T1000 (cell line): Measurements from ENCODE around the gene NUP160.
"Not testable (repeated sequence)": the region's sequence is repeated elsewhere in the genome, so short reads cannot be mapped to it uniquely, and the experiment has no call there.

Experiments
- DNase-seq: peaks from one replicate; lab custom pipeline; 2025; ENCODE audit warnings: mixed read lengths; lab: John Stamatoyannopoulos, UW

The NUP160 gene

DNA sequence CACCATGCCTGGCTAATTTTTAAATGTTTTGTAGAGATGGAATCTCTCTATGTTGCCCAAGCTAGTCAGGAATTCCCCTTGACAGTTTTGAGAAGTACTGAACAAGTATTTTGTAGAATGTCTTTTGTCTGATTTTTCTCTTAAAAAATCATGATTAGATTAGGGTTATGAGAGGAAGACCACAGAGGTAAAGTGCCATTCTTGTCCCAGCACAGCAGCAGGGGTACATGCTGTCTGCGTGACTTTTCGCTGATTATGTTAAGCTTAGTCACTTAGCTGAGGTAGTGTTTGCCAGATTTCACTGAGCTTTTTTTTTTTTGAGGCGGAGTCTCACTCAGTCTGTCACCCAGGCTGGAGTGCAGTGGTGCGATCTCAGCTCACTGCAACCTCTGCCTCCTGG, 13.6 kb upstream of the NUP160 start:
- no peak for DNase-seq

DNA sequence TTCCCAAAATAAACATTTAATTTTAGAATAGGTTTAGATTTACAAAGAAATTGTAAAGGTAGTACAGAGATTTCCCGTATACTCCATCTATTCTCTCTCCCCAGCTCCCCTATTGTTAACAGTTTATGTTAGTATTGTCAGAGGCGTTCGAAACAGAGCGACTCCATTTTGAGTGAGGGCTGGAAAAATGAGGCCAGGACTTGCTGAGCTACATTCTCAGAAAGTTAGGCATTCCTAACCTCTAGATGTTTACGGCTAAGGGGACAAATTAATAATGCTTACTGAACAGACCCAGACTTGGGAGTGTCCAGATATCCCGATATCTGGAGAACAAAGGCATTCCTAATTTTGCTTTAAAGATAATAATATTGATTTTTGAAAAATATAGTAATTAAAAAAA, 12.4 kb upstream of the NUP160 start:
- no peak for DNase-seq

DNA sequence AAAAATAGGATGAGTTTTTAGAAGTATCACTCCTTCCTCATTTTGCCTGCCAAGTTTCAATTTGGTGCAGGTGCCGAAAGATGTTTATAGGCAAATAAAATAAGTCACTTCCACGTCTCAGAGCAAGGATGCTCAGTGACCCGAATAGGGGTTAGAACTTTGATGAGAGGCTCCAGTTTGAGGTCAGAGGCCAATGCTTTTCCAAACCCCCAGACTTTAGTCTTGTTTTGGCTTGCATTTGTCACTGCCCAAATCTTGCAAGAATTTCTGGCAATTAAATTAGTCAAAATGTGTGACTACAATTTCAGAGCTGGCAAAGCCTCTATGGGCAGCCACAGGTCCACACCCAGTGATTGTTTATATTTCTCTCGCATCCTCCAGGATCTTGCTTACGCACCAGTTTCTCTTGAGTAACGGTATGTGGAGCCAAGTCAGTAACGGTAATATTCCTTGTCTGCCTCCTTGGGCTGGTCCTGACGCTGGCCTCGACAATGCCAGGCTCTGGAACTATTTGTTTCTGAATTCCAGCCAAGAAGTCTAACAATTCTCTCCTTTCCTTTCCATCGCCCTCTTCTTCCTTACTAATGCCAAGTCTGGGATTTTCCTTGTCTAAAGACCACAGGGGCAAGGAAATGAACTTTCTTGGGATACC, 9.9 kb upstream of the NUP160 start:
- no peak for DNase-seq

DNA sequence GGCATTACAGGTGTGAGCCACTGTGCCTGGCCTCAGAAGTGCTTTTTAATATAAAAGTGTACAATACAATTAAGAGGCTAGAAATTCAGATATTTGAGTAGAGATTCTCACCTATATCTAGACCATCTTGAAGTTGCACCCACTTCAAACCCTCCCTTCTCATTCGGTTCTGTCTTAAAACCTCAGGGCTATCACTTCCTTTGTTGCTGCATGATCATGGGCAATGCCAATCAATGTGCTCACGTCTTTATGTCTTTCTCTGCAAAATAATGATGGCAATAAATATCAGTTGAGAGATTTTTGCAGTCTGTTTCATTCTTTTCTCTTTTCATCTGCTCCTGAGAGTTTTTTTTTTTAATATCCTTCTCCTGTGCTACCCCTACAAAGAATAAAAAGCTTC, 9.3 kb upstream of the NUP160 start:
- DNase-seq: no peak

DNA sequence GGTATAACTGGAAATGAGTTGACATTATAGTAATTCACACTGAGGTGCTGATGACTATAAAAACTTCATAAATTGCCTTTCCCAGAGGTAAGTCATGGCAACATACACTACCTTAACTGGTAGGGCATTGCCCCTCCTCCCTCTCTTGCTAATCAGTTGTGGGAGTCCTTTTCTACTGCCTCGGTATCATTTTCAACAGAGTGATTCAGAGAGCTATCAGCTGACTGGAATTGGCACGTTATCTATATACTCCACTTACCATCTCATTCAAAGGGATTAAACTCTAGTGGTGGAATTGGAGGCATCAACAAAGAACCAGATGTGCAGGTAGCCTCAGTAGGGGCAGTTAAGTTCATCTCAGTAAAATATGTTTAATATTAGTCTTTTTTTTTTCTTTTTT, 8.0 kb upstream of the NUP160 start:
- no peak for DNase-seq

DNA sequence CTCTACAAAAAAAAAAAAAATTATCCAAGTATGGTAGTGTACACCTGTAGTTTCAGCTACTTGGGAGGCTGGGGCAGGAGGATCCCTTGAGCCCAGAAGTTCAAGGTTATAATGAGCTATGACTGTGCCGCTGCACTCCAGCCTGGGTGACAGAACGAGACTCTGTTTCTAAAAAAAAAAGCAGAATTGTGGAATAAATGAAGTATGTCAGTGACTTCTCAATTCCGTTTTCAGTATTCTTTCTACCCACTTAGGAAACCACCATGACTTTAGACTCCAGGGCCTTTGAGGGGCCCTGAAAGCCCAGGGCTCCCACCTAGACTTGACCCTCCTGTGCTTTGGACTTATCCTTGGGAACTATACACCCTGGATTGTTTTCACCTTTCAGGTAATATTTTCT, 6.5 kb upstream of the NUP160 start:
- no peak for DNase-seq

DNA sequence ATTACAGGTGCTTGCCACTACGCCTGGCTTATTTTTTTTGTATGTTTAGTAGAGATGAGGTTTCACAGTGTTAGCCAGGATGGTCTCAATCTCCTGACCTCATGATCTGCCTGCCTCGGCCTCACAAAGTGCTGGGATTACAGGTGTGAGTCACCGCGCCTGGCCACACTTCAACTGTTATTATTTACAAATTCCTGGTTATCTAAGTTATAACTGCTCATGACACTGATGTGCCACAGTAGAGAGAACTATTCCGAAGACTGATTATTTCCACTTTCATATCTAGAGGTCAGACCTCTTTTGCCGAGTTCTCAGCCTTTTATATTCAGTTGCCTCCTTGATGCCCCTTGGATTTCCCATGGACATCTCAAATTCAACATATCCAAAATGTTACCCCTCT, 3.9 kb upstream of the NUP160 start:
- DNase-seq: no peak

DNA sequence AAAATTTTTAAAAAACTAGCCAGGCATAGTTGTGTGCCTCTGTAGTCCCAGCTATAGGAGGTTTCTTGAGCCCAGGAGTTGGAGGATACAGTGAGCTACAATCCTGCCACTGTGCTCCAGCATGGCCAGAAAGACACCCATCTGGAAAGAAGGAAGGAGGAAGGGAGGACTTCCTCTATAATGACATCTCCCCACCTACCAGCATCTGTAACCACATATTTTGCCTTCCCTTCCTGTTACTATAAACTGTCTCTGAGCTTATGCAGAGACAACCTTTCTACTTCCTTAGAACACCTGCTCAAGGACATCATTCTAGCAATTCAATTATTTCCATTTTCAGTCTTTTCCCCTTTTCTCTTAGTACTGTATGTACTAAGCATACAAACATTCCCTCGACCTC, 2.2 kb upstream of the NUP160 start:
- no peak for DNase-seq

DNA sequence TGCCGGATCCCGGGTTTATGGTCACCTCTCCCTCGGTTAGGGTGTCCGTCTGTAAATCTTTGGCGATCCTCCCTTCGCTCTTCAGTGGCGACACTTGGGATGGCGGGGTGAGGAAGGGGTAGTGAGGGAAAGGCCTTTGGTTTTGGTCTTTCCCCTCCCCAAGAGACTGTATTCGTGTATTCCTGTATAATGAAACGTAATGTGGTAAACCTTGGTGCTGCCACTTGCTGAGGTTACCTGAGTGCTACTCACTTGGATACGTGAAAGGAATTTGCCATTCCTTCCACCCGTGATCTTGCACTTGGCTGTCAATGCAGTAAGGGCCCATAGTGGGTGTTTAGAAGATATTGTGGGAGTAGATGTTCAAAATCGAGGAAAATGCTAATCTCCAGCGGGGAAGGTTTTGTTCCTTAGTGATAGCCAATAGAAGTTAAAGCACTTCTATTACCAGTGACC, 578 bp upstream of the NUP160 start:
- no peak for DNase-seq

DNA sequence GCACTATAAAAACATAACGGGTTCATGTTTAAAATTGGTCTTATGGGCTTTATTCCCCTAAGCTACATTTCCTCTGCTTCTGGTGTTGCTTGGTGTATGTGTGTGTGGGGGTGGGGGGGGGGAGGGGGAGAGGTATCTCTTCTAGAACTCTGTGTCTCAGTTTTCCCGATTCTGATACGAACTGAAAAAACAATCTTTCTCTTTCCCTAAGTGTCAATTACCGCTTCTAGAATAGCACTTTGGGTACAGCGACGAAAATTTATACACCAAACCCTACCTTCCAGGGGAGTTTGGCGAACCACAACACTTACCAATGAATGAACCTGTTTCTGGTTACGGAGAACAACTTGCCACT, 636 bp downstream of the NUP160 start:
- DNase-seq: no peak

DNA sequence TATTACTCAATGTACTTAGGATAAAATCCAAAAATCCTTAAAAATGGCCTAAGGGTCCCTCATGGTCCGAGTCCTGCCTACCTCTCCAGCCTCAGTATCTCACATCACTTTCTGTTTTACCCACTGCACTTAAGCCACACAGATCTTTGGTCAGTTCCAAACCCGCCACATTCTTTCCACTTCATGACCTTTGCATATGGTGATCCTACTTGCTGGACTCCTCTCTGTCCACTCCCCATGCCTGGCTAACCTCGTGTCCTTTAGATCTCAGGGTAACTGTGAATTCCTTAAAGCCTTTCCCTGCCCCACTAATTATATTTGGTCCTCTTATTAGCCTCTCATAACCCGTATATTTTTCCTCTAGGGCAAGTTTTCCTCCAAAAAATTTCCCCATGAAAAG, 1.2 kb downstream of the NUP160 start:
- no peak for DNase-seq

DNA sequence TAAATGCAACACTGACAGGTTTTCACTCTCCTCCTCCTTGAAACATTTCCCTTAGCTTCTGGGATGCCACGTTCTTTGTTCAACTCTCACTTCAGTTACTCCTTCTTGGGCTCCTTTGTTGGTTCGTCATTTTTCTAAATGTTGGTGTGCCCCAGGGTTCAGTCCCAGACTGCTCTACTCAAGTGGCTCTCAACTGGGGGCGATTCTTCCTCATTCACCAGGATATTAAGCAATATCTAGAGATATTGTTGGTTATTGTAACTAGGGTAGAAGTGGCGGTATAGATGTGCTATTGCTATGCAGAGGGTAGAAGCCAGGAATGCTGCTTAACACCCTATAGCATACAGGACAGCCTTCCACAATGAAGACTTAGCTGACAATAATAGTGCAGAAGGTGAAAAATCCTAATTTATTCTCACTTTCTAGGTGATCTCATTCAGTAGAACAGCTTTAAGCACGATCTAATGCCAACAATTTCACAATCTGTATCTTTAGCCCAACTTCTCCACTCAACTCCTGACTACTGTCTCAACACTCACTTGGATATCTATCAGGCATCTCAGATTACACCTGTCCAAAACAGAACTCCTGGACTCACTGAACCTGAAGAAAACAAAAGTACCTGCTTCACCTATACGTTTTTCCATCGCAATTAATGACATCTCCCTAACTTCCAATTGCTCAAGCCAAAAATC, 4.6 kb downstream of the NUP160 start:
- no peak for DNase-seq

DNA sequence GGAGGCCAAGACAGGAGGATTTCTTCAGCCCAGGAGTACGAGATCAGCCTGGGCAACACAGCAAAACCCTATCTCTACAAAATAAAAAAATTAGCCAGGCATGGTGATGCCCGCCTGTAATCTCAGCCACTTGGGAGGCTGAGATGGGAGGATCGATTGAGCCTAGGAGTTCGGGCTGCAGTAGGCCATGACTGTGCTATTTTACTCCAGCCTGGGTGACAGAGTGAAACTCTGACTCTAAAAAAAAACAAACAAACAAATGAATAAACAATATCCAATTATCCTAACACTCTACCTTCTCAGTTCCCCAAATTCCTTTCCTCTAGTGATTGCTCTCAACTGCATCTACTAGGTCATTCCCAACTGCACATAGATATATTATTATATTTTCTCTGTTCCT, 5.4 kb downstream of the NUP160 start:
- no peak for DNase-seq

DNA sequence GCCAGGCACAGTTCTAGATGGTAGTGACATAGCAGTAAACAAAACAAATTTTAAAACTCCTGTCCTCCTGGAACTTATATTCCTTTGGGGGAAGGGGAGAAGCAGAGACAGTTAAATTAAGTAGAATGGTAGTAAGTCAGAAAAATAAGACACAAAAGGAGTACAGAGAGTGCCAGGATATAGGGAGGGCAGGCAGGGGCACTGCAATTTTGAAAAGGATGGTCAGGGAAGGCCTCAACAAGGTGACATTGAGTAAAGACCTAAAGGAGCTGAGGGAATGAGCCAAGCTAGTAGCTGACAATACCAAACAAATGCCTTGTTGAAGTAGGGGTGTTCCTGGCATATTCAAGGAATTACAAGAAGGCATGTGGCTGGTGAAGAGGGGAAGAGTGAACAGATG, 10.2 kb downstream of the NUP160 start:
- no peak for DNase-seq

DNA sequence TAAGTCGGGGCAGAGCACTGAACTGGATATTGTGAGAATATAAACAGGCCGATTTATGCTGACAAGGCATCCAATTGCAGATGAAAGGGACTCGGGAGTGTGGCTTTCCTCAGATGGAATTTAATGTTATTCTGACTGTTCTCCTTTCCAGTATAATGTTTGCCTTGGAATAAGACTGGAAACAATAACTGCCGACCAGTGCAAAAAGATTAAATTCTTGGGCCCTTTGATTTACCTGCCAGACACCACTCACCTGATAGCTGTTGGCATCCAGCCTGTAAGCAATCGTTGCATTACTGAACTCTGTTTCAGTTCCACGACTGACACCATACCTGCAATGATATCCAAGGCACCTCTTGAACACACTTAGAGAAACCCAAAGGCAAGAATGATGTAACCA, 10.9 kb downstream of the NUP160 start:
- DNase-seq: no peak

DNA sequence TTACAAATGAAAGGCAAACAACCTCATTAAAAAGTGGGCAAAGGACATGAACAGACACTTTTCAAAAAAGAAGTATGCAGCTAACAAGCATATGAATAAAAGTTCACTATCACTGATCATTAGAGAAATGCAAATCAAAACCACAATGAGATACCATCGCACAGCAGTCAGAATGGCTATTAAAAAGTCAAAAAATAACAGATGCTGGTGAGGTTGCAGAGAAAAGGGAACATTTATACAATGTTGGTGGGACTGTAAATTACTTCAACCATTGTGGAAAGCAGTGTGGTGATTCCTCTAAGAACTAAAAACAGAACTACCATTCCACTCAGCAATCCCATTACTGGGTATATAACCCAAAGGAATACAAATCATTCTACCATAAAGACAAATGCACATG, 18.1 kb downstream of the NUP160 start:
- not testable (repeated sequence) for DNase-seq

DNA sequence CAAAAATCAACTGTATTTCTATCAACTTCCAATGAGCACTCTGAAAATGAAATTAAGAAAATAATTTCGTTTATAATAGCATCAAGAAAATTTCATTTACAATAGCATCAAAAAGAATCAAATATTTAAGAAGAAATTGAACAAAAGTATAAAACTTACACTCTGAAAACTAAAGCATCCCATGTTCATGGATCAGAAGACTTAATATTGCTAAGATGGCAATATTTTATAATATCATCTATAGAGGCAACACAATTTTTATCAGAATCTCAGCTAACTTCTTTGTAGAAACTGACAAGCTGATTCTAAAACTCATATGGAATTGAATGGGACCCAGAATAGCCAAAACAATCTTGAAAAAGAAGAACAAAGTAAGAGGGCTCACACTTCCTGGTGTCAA, 19.9 kb downstream of the NUP160 start:
- DNase-seq: no peak

DNA sequence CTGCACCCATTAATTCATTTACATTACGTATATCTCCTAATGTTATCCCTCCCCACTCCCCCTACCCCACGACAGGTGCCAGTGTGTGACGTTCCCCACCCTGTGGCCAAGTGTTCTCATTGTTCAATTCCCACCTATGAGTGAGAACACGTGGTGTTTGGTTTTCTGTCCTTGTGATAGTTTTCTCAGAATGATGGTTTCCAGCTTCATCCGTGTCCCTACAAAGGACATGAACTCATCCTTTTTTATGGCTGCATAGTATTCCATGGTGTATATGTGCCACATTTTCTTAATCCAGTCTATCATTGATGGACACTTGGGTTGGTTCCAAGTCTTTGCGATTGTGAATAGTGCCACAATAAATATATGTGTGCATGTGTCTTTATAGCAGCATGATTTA, 25.5 kb downstream of the NUP160 start:
- not testable (repeated sequence) for DNase-seq

DNA sequence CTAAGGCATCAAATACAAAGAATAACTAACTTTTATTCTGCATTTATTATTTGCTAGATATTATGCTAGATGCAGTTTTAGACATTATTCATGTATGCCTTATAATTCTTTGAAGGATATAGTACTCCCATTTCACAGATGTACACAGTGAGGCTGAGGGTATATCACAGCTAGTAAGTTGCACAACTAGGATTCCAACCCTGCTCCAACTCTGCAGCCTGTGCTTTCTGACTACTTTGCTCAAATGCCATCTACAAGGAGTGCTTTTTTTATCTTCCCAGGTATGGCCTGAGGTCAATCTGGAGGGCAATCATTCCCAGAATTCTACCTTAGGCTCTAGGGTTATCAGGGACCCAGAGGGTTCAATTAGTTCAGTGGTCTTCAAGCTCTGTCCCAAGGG, 28.4 kb downstream of the NUP160 start:
- DNase-seq: no peak

DNA sequence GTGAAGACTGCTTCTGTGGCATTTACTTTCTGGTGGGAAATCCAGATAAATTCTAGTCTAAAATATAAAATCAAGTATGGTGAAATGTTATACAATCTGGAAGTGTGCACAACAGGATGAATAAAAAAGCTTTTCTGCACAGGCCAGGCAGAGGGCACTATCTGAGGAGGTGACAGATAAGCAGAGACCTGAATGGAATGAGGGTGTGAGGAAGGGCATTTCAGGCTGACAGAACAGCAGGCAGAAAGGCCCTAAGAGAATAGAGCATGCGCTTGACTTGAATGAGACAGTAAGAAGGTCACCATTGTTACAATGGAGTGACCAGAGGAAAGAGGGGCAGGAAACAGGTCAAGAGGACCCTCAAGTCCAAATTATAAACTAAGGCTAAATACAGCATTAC, 47.4 kb downstream of the NUP160 start:
- DNase-seq: no peak

DNA sequence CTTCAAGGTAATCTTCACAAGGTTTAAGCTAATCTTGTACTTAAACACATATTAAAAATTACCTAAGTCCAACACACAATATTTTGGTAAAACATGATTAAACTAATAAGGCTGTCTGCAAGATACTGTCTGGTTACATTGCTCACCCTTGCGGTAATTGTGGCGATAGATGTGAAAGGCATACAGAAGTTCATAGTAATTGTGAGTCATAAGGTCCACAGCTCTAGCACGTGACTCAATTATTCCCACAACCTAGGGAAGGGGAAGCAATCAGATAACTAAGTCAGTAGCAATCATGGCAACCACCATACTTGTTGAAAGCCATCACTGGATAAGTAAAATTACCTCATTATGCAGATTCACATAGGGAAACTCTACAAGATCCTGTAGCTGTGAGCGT, 50.5 kb downstream of the NUP160 start:
- DNase-seq: no peak

DNA sequence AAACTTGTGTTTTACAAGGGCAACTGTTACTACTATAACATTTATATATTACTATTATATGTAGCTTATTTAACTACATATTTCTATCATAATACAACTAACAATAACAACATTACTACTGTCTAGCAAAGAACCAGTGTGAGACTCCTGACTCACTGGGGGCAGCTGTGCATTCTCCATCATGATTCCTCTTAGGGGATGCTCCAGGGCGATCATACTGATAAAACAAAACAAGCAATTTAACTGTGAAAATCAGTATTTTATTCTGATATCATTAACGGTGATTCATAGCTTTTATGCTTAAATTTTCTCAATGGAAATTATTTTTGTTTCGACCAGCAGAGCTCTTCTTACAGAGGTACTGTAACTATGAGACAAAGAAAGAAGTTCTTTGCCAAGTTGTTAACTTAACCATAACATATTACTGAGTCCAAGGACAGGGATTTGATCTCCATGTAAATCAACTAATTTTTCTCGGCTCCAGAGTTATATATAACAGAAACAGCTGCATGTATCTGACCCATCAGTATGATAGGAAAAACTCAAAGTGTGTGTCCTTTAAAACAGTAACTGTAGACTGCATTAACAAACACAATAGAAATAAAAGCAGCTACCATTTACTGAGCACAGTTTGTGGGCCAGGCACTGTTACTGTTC, 56.2 kb downstream of the NUP160 start:
- DNase-seq: no peak

DNA sequence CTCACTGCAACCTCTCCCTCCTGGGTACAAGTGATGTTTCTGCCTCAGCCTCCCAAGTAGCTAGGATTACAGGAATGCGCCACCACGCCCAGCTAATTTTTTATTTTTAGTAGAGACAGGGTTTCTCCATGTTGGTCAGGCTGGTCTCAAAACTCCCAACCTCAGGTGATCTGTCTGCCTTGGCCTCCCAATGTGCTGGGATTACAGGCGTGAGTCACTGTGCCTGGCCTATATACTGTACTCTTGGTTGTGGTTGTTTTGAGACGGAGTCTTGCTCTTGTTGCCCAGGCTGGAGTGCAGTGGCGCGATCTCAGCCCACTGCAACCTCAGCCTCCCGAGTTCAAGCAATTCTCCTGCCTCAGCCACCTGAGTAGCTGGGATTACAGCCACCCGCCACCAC, 58.1 kb downstream of the NUP160 start:
- DNase-seq: not testable (repeated sequence)

DNA sequence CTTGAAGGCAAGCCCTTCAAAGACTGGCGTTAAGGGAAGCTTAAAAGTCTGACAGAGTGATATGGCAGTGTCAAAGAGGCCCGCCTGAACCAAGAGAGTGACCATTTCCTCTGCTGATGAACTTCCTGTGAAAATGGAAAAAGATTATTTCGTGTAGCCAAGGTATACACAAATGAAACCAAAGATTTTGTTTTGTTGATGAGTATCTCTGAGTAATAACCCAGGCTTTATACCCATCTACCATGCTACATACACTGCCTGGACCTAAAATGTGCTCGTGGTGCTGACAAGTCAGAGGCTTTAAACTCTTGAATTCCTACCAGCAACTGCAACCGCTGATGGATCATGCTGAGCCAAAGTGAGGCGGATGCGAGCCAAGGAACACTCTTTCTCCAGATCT, 60.0 kb downstream of the NUP160 start:
- DNase-seq: no peak
